Lung (tissue), 12 donors: ENCODE data around the gene STARD7. TPM values are rescaled to one million over a fixed set of nuclear protein-coding genes. Genes with fewer than 3 reads are reported as not detected.
A peak's percentile ranks its signal among the peaks of the same experiment; 100 is the strongest.

Source experiments
- ATAC-seq: fragments of 200-7000 bp; cut with Tn5 transposase; one replicate; pipeline ENCODE4 v1.9.1; 2020; ENCODE audit warnings: moderate number of reproducible peaks; ENCODE audit not compliant: insufficient read depth, low FRiP score
- DNase-seq, 3 donors: peaks; one replicate each; pipeline ENCODE4 v3.0.0-alpha.2; 2013 to 2017
- H3K27ac ChIP-seq, 2 donors: one replicate each; pipeline ENCODE4 v1.5.1; 2013; ENCODE audit warnings: mild to moderate bottlenecking in 2 of 2, moderate library complexity in 2 of 2, control low read depth in 1 of 2, inconsistent platforms in 1 of 2, low read depth in 1 of 2, low read length in 1 of 2
- H3K27me3 ChIP-seq, 3 donors: one replicate each; pipeline ENCODE4 v1.5.1; 2013; ENCODE audit warnings: low read length in 2 of 3; ENCODE audit not compliant: control insufficient read depth in 3 of 3, insufficient read depth in 3 of 3
- H3K36me3 ChIP-seq, 4 donors: one replicate each; pipeline ENCODE4 v1.5.1; 2013; ENCODE audit warnings: low read length in 4 of 4, mild to moderate bottlenecking in 1 of 4, moderate library complexity in 1 of 4; ENCODE audit not compliant: control insufficient read depth in 4 of 4, insufficient read depth in 4 of 4
- H3K4me1 ChIP-seq, 5 donors: one replicate each; pipeline ENCODE4 v1.5.1; 2013; ENCODE audit warnings: low read length in 5 of 5, mild to moderate bottlenecking in 2 of 5, moderate library complexity in 1 of 5; ENCODE audit not compliant: control insufficient read depth in 5 of 5, insufficient read depth in 5 of 5
- H3K4me3 ChIP-seq: one replicate; pipeline ENCODE4 v1.5.1; 2013; ENCODE audit warnings: mild to moderate bottlenecking, control low read depth, moderate library complexity
- H3K9ac ChIP-seq, 2 donors: one replicate each; pipeline ENCODE4 v1.5.1; 2013; ENCODE audit warnings: low read length in 2 of 2, control low read depth in 1 of 2; ENCODE audit not compliant: insufficient read depth in 1 of 2
- H3K9me3 ChIP-seq, 4 donors: one replicate each; pipeline ENCODE4 v1.5.1; 2013; ENCODE audit warnings: low read length in 3 of 4, mild to moderate bottlenecking in 1 of 4, moderate library complexity in 1 of 4; ENCODE audit not compliant: control insufficient read depth in 4 of 4, insufficient read depth in 3 of 4
- WGBS, 2 donors: extraction: QIAGEN DNeasy Blood & Tissue Kit; methylation state at CpG; one replicate each; pipeline ENCODE4 v1.1.7; 2013; 5-methylcytosine and 5-hydroxymethylcytosine counted together
- polyA plus RNA-seq, 2 donors: library from polyadenylated mRNA; stranded (reverse); fragments of 200-250 nt; gene quantifications; one replicate each; pipeline ENCODE4 v1.2.1, GENCODE V29; 2013
- total RNA-seq, 2 donors: library from RNA; depleted of rRNA in 1 of 2; stranded (reverse); fragments of >200 nt in 1 of 2; gene quantifications; one replicate each; pipeline ENCODE4 v1.2.1, GENCODE V29; 2014 to 2021
- TF ChIP-seq, protein P1 (sequence below): IDR thresholded peaks from 2 replicates; pipeline ENCODE4 v1.5.1; 2012; ENCODE audit warnings: mild to moderate bottlenecking; ENCODE audit errors: control extremely low read depth, extremely low read depth
- donor health status: control.
- donor health status: control.
- donor health status: Bipolar disorder and iron deficiency.
- donor health status: healthy.
- donor health status: DM: yes; HTN: yes; CAD: no.

STARD7 gene
- total and polyA plus RNA-seq, 4 donors, result 52.2 to 141 (median 92.9) TPM

DNA sequence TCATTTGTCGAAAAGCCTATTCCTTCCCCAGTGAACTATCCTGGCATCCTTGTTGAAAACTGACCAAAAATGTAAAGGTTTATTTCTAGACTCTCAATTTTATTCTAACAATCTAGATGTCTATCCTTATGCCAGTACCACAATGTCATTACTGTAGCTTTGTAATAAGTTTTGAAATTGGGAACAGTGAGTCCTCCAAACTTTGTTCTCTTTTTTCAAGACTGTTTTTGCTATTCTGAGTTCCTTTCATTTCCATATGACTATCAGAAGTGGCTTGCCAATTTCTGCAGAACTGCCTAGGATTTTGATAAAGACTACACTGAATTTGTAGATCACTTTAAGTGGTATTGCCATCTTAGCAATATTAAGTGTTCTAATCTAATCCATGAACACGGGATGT, 9.7 kb downstream of the STARD7 start:
- ATAC-seq, result no peak
- H3K27ac ChIP-seq, result no peak overlapping the region

DNA sequence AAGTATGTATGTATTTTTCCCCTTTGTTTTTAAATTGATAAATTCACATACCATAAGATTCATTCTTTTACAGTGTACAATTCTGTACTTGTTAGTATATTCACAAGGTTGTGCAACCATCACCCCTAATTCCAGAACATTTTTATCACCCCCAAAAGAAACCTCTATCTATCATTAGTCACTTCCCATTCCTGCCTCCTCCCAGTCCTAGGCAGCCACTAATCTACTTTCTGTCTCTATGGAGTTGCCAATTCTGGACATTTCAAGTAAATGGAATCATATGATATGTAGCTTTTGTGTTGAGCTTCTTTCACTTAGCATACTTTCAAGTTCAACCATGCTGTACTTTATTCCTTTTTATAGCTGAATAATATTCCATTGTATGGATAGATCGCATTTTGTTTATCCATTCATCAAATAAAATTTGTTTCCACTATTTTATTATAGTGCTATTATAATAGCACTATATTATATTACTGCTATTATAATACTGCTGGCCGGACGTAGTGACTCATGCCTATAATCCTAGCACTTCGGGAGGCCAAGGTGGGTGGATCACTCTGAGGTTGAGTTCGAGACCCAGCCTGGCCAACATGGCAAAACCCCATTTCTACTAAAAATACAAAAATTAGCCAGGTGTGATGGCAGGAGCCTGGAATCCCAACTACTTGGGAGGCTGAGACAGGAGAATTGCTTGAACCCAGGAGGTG, 10.9 kb downstream of the STARD7 start:
- Histone ChIP-seq H3K9ac (no peak overlapping the region), H3K4me3 (no peak overlapping the region), H3K4me1 (peaks cover 0 to 19% (median 7%) of the 10 kb centered on the region in 5 donors), H3K27me3 (no peaks in the 10 kb centered on the region), H3K9me3 (no peaks in the 10 kb centered on the region), H3K27ac (peak overlapping the region in 1 of 2 donors; percentile 57), H3K36me3 (peaks cover 13 to 22% (median 18%) of the 10 kb centered on the region in 4 donors)
- ATAC-seq (no peak), DNase-seq (no peak)
- 87 to 98% methylated on average over 5 of the region's 5 CpGs for WGBS, 2 donors
- TF ChIP-seq, protein P1, sequence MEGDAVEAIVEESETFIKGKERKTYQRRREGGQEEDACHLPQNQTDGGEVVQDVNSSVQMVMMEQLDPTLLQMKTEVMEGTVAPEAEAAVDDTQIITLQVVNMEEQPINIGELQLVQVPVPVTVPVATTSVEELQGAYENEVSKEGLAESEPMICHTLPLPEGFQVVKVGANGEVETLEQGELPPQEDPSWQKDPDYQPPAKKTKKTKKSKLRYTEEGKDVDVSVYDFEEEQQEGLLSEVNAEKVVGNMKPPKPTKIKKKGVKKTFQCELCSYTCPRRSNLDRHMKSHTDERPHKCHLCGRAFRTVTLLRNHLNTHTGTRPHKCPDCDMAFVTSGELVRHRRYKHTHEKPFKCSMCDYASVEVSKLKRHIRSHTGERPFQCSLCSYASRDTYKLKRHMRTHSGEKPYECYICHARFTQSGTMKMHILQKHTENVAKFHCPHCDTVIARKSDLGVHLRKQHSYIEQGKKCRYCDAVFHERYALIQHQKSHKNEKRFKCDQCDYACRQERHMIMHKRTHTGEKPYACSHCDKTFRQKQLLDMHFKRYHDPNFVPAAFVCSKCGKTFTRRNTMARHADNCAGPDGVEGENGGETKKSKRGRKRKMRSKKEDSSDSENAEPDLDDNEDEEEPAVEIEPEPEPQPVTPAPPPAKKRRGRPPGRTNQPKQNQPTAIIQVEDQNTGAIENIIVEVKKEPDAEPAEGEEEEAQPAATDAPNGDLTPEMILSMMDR, result no peak

More for the DNA sequence above, 9.7 kb downstream of the STARD7 start:
- Histone ChIP-seq H3K27me3 (no peaks in the 10 kb centered on the region), H3K9me3 (no peaks in the 10 kb centered on the region), H3K36me3 (peaks cover 5 to 13% (median 11%) of the 10 kb centered on the region in 4 donors), H3K9ac (no peak overlapping the region), H3K4me1 (peaks cover 0 to 18% (median 11%) of the 10 kb centered on the region in 5 donors), H3K4me3 (no peak overlapping the region)
- TF ChIP-seq, protein P1, result no peak
- WGBS, 2 donors, result 83 to 84% methylated on average over 2 of the region's 2 CpGs
- no peak for DNase-seq

DNA sequence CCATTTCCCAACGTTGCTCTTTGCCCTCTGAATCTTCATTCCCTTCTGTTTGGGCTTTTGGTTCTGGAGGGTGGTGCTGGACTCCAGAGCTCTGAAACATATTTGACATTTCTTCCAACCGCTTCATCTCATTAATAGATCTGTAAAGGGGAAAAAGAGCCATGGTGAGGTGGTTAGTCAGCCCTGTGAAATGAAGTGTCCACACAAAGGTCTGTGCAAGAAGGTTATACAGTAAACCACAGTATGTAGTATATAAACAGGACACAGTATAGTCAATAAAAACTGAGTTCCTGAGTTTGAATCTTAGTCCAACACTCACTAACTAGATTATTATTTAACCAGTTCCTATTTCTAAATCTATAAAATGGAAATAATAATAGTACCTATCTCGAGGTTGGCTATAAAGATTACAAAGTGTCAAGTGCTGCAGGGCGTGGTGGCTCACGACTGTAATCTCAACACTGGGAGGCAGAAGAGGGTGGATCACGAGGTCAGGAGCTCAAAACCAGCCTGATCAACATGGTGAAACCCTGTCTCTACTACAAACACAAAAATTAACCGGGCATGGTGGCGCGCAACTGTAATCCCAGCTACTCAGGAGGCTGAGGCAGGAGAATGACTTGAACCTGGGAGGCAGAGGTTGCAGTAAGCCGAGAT, 13.1 kb downstream of the STARD7 start:
- Histone ChIP-seq H3K9me3 (no peaks in the 10 kb centered on the region), H3K4me3 (no peak overlapping the region), H3K4me1 (peaks cover 0 to 19% (median under 1%) of the 10 kb centered on the region in 5 donors), H3K27me3 (no peaks in the 10 kb centered on the region), H3K9ac (no peak overlapping the region), H3K27ac (peak overlapping the region in 1 of 2 donors; percentile 54), H3K36me3 (peaks cover 24 to 36% (median 27%) of the 10 kb centered on the region in 4 donors)
- DNase-seq (no peak), ATAC-seq (peak; percentile 32)
- TF ChIP-seq, protein P1, result no peak
- 70 to 82% methylated on average over 10 of the region's 10 CpGs for WGBS, 2 donors
